Measurements from ENCODE around the gene PCNT. TPM values are rescaled to one million over a fixed set of nuclear protein-coding genes. Genes with fewer than 3 reads are reported as not detected.
"Not testable (repeated sequence)": the region's sequence is repeated elsewhere in the genome, so short reads cannot be mapped to it uniquely, and the experiment has no call there.

Gene PCNT
- total RNA-seq, 6 donors from 2014 or later, result 24.9 to 130 (median 44.4) TPM

GRCh38 chr21:46443910-46444309 is 120.0 kb downstream of the PCNT start:
- Histone ChIP-seq H3K9me3 (peaks cover 0 to 6% (median 1%) of the 10 kb centered on the region in 4 donors), H3K4me3 (no peak overlapping the region), H3K36me3 (peaks cover 6 to 58% (median 47%) of the 10 kb centered on the region in 4 donors), H3K4me1 (no peaks in the 10 kb centered on the region), H3K27ac (no peak overlapping the region), H3K27me3 (no peaks in the 10 kb centered on the region)
- no peak for DNase-seq
- WGBS, 2 donors, result 65 to 81% methylated on average over 5 to 8 of the region's 8 CpGs
- TF ChIP-seq EP300 (IDR thresholded peaks at IDR 0.05) (no peak), POLR2AphosphoS5 (IDR thresholded peaks at IDR 0.05) (no peak), POLR2A (IDR thresholded peaks at IDR 0.05) (no peak), CTCF (IDR thresholded peaks at IDR 0.05) (no peak)
- no peak for ATAC-seq (ENCODE audit: low FRiP score in 2 of 2)

- 96 to 100% methylated on average over 4 to 5 of the region's 5 CpGs for WGBS, 2 donors
- Histone ChIP-seq H3K4me3 (no peak overlapping the region), H3K9me3 (peaks cover 0 to 13% (median 3%) of the 10 kb centered on the region in 4 donors), H3K27me3 (no peaks in the 10 kb centered on the region), H3K36me3 (peaks cover 0 to 16% (median 9%) of the 10 kb centered on the region in 4 donors), H3K4me1 (no peaks in the 10 kb centered on the region), H3K27ac (no peak overlapping the region)
- no peak for ATAC-seq (ENCODE audit: low FRiP score in 2 of 2)
- TF ChIP-seq POLR2AphosphoS5 (IDR thresholded peaks at IDR 0.05) (no peak), POLR2A (IDR thresholded peaks at IDR 0.05) (no peak), EP300 (IDR thresholded peaks at IDR 0.05) (no peak), CTCF (IDR thresholded peaks at IDR 0.05) (no peak)
- no peak for DNase-seq
Observed at GRCh38 chr21:46448108-46448507, 124.2 kb downstream of the PCNT start.

- DNase-seq; H3K4me3 ChIP-seq; ATAC-seq (ENCODE audit: low FRiP score in 2 of 2); H3K4me1 ChIP-seq; H3K36me3 ChIP-seq; H3K27ac ChIP-seq; H3K27me3 ChIP-seq: not testable (repeated sequence)
- peaks cover 0 to 13% (median 3%) of the 10 kb centered on the region in 4 donors for H3K9me3 ChIP-seq
- 96 to 97% methylated on average over 6 of the region's 6 CpGs for WGBS, 2 donors
Observed at GRCh38 chr21:46448855-46449254, 124.9 kb downstream of the PCNT start.

GRCh38 chr21:46452710-46453109 is 128.8 kb downstream of the PCNT start:
- WGBS, 2 donors, result 88 to 96% methylated on average over 5 of the region's 5 CpGs
- Histone ChIP-seq H3K4me3 (no peak overlapping the region), H3K4me1 (peaks cover 4 to 29% (median 21%) of the 10 kb centered on the region in 4 donors), H3K9me3 (peaks cover 0 to 13% (median 3%) of the 10 kb centered on the region in 4 donors), H3K27ac (no peak overlapping the region), H3K27me3 (no peaks in the 10 kb centered on the region), H3K36me3 (no peaks in the 10 kb centered on the region)
- no peak for DNase-seq
- TF ChIP-seq EP300 (IDR thresholded peaks at IDR 0.05) (no peak), POLR2A (IDR thresholded peaks at IDR 0.05) (no peak), POLR2AphosphoS5 (IDR thresholded peaks at IDR 0.05) (no peak), CTCF (IDR thresholded peaks at IDR 0.05) (no peak)
- no peak for ATAC-seq (ENCODE audit: low FRiP score in 2 of 2)

- 50 to 55% methylated on average over 3 of the region's 3 CpGs for WGBS, 2 donors
- no peak overlapping the region for H3K4me3 ChIP-seq
- H3K27ac ChIP-seq, result no peak overlapping the region
- DNase-seq (no peak), ATAC-seq (ENCODE audit: low FRiP score in 2 of 2) (no peak)
- no peaks in the 10 kb centered on the region for H3K27me3 ChIP-seq
- TF ChIP-seq POLR2AphosphoS5 (IDR thresholded peaks at IDR 0.05), result no peak
- no peak for TF ChIP-seq CTCF (IDR thresholded peaks at IDR 0.05)
- TF ChIP-seq POLR2A (IDR thresholded peaks at IDR 0.05), result no peak
- no peak for TF ChIP-seq EP300 (IDR thresholded peaks at IDR 0.05)
- H3K4me1 ChIP-seq, result peaks cover 6 to 34% (median 24%) of the 10 kb centered on the region in 4 donors
- H3K36me3 ChIP-seq, result no peaks in the 10 kb centered on the region
- H3K9me3 ChIP-seq, result peaks cover 0 to 4% (median under 1%) of the 10 kb centered on the region in 4 donors
Observed at GRCh38 chr21:46454142-46454541, 130.2 kb downstream of the PCNT start.
